Anterior cingulate cortex (tissue), 58 donors: ENCODE data around the gene BRAP.
"Not testable (repeated sequence)": the region's sequence is repeated elsewhere in the genome, so short reads cannot be mapped to it uniquely, and the experiment has no call there.

ENCODE experiments used
- DNase-seq, 58 donors: peaks; one replicate each; lab custom pipeline; 2025; lab: John Stamatoyannopoulos, UW

BRAP gene, protein sequence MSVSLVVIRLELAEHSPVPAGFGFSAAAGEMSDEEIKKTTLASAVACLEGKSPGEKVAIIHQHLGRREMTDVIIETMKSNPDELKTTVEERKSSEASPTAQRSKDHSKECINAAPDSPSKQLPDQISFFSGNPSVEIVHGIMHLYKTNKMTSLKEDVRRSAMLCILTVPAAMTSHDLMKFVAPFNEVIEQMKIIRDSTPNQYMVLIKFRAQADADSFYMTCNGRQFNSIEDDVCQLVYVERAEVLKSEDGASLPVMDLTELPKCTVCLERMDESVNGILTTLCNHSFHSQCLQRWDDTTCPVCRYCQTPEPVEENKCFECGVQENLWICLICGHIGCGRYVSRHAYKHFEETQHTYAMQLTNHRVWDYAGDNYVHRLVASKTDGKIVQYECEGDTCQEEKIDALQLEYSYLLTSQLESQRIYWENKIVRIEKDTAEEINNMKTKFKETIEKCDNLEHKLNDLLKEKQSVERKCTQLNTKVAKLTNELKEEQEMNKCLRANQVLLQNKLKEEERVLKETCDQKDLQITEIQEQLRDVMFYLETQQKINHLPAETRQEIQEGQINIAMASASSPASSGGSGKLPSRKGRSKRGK

GRCh38 chr12:111685811-111686573 is at the start of gene BRAP, which contains the start of gene ACAD10:
BRAP (minus strand) TSS chr12:111685956; CDS start chr12:111685792, 164 bp downstream.
ACAD10 (plus strand) TSS chr12:111686053; CDS start chr12:111692710, 6,657 bp downstream.
- DNase-seq: peak; percentile 40 to 94 (median 88)

DNA sequence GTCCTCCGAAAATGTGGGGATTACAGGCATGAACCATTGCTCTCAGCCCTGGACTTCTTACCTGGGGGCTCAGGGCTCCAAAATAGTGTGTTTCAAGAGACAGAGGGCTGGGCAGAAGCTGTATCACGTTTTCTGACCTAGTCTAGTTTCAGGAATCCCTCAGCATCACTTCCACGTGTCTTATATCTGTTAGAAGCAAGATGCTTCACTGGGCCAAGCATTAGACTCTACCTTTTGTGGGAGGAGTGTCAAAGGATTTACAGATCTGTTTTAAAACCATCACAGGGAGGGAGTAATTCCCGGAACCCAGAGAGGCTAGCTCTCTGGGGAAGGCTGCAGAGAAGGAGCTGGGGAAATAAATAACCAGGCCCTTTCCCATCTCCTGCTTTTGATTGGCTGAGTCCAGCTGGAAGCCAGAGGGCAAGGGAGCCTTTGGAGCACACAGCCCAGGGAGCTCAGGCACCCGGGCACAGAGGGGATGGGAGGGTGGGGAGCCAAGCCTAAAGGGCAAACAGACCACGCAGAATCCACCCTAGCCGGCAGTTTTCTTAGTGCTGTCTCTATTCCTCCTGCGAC is 47.7 kb upstream of the BRAP start:
- DNase-seq: no peak

- no peak for DNase-seq
Observed at GRCh38 chr12:111732786-111733185, 47.0 kb upstream of the BRAP start.

DNA sequence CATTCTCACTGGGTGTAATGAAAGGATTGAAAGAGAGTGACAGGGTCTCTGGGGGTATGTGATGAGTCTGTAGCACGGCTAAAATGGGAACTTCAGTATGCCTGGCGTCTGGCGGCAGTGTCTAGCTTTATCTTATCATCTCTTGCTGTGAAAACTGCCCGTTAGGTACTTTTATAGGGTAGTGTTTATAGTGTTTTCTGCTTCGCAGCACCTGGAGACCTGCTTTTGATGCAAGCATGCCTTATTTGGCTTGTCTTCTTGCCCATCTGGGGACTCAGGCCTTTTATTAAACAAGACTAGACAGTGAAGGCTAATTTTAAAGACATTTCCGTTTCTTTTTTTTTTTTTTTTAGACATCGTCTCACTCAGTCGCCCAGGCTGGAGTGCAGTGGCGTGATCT is 44.7 kb upstream of the BRAP start:
- DNase-seq: no peak

DNA sequence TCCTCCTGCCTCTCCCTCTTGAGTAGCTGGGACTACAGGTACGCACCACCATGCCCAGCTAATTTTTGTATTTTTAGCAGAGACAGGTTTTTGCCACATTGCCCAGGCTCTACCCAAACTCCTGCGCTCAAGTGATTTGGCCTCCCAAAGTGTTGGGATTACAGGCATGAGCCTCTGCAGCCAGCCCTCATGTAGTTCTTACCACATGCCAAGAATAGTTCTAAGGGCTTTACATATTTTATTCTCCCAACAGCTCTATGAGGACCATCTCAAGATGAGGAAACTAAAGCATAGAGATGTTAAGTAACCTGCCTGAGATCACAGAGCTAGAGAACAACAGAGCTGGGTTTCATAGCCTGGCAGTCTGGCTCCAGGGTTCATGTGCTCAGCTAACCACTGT is 43.0 kb upstream of the BRAP start:
- DNase-seq: no peak

DNA sequence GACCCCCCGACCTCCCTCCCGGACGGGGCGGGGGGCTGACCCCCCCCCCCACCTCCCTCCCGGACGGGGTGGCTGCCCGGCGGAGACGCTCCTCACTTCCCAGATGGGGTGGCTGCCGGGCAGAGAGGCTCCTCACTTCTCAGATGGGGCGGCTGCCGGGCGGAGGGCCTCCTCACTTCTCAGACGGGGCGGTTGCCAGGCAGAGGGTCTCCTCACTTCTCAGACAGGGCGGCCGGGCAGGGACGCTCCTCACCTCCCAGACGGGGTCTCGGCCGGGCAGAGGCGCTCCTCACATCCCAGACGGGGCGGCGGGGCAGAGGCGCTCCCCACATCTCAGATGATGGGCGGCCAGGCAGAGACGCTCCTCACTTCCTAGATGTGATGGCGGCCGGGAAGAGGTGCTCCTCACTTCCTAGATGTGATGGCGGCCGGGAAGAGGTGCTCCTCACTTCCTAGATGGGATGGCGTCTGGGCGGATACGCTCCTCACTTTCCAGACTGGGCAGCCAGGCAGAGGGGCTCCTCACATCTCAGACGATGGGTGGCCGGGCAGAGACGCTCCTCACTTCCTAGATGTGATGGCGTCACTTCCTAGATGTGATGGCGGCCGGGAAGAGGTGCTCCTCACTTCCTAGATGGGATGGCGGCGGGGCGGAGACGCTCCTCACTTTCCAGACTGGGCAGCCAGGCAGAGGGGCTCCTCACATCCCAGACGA is 38.0 kb upstream of the BRAP start:
- not testable (repeated sequence) for DNase-seq

GRCh38 chr12:111720457-111720856 is 34.7 kb upstream of the BRAP start:
- no peak for DNase-seq

GRCh38 chr12:111719316-111719715 is 33.6 kb upstream of the BRAP start:
- DNase-seq: not testable (repeated sequence)

DNA sequence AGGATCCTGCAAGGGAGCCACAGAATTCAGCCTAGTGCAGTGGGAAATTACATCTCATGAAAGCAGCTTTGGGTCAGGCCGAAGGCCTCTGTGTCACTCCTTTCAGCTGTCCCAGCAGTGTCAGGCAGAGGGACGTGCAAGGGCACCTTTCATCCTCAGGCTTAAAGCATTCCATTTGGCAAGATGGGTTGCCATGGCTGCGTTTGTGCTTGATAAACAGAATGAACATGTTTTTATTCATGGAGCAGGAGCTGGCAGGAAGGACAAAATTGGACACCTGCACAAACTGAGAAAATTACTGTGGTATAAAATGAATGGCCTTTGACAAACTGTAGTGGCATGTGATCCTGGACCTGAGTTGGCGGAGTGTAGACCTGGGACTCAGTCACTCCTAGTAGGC is 29.5 kb upstream of the BRAP start:
- DNase-seq: peak in 15 of 58 donors; percentile 2 to 31 (median 6)

GRCh38 chr12:111706145-111706544 is 20.4 kb upstream of the BRAP start:
- no peak for DNase-seq

GRCh38 chr12:111705672-111706071 is 19.9 kb upstream of the BRAP start:
- no peak for DNase-seq

DNA sequence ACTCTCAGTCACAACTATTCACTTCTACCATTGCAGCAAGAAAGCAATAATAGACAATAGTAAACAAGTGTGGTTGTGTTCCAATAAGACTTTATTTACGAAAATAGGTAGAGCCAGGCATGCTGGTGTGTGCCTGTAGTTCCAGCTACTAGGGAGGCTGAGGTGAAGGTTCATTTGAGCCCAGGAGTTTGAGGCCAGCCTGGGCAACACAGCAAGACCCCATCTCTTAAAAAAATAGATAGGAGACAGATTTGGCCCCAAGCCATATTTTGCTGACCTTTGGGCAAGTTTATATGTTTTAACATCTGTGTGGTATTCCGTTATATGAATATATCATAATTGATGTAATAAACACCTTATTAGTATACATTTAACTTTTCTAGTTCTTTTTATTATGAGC is 14.2 kb upstream of the BRAP start:
- DNase-seq: no peak

GRCh38 chr12:111693818-111694217 is 8.1 kb upstream of the BRAP start:
- no peak for DNase-seq

GRCh38 chr12:111692575-111693210 is 6.9 kb upstream of the BRAP start:
- DNase-seq: no peak

DNA sequence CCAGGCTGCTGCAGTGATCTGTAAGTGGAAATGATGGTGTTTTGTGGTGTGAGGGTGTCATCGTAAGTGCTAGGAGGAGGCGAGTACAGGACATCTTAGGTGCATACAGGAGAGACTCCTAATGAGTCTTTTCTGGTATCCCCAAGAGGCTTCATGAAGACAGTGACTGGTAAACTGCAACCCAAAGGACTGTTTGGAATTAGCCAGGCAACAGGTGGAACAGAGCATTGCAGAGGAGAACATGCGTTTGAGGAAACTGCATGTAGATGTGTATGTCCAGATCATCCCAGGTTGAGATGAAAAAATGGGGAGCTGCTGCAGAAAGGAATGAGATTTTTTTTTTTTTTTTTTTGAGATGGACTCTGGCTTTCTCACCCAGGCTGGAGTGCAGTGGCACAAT is 5.5 kb upstream of the BRAP start:
- no peak for DNase-seq

DNA sequence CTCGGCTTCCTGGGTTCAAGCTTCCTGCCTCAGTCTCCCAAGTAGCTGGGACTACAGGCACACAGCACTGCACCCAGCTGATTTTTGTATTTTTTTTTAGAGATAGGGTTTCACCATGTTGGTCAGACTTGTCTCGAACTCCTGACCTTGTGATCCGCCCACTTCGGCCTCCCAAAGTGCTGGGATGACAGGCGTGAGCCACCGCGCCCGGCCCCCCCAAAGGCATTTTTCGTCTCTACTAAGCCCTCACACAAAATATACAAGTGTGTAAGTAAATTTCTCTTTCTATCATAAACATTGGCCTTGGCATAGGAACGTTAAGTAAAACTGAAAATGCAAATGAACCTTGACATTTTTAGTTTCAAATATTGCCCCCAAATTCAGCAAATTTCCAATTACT is 2.2 kb upstream of the BRAP start:
- no peak for DNase-seq

DNA sequence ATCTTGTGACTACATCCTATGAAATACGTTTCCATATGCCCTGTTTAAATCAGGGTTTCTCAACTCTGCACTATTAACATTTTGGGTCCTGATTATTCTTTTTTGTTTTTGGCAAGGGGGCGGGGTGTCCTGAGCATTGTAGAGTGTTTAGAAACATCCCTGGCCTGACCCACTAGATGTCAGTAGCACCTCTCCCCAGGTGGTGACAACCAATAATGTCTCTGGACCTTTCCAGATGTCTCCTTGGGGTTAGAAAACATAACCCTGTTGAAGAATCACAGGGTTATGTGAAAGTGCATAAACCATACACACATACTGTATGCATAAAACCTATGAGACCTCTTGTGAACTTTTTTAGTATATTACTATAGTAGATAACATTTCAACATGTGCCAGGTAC is 1.5 kb upstream of the BRAP start:
- no peak for DNase-seq

DNA sequence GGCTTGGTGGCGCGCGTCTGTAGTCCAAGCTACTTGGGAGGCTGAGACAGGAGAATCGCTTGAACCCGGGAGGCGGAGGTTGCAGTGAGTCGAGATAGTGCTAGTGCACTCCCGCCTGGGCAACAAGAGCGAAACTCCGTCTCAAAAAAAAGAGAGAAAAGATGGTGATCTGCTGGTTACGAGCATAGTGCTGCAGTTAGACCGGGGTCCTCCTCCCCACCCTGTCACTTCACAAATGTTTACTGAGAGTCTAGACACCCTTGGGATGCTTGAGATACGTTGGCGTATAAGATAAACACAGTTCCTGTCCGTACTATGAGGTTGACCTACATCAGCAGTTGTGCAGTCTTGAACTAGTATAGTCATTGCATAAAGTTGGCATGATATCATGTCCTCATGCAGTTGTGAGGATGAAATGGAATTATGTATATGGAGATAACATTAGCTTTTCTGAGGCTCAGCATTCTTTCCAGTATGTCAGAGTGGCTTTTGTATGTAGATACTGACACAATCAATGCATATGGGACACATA is 884 bp upstream of the BRAP start:
- no peak for DNase-seq

DNA sequence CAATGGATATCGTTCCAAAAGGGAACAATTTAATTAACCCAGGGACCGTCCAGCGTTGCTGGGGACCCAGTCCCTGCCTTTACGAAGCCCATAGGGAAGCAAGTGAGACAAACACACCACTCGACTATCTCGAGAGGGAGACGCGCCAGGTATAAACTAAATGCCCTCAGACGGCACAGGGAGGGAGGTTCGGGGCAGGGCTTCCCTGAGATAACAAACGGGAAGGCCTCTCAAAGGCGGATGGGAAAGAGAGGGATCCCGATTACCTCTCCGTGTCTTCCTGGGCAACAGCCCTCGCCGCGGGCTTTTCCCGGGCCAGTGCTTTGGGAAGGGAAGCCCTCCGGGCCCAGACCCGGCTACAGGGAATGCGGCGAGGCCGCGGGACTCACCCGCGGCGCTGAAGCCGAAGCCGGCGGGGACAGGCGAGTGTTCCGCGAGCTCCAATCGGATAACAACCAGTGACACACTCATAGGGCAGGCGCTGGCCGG is 390 bp downstream of the BRAP start:
- DNase-seq: peak in 4 of 58 donors; percentile 19 to 53 (median 34)
